Neural crest cell (in vitro differentiated cells): ENCODE measurements around the gene EIF3K. TPM values are rescaled to one million over a fixed set of nuclear protein-coding genes. Genes with fewer than 3 reads are reported as not detected.
A peak's percentile ranks its signal among the peaks of the same experiment; 100 is the strongest.

Source experiments
- DNase-seq: peaks from one replicate; pipeline ENCODE4 v3.0.0; 2021; ENCODE audit warnings: low read depth, mixed read lengths, low spot score
- H3K27ac Mint-ChIP-seq: one replicate; pipeline ENCODE4 v1.8.0; 2021; ENCODE audit warnings: mild to moderate bottlenecking, mixed read lengths; ENCODE audit not compliant: unreplicated experiment
- H3K27me3 Mint-ChIP-seq: 2 replicates; pipeline ENCODE4 v1.8.0; 2021; ENCODE audit warnings: low read depth, mild to moderate bottlenecking, mixed read lengths
- H3K36me3 Mint-ChIP-seq: 2 replicates; pipeline ENCODE4 v1.8.0; 2021; ENCODE audit warnings: low read depth, mild to moderate bottlenecking, mixed read lengths
- H3K4me1 Mint-ChIP-seq: 2 replicates; pipeline ENCODE4 v1.8.0; 2021; ENCODE audit warnings: mixed read lengths
- H3K4me3 Mint-ChIP-seq: one replicate; pipeline ENCODE4 v1.8.0; 2021; ENCODE audit warnings: mild to moderate bottlenecking, mixed read lengths
- H3K9me3 Mint-ChIP-seq: 2 replicates; pipeline ENCODE4 v1.8.0; 2021; ENCODE audit warnings: mixed read lengths
- CTCF ChIP-seq: fragments of 200-600 bp; sonication (generic); conservative IDR thresholded peaks from 2 replicates; pipeline ENCODE4 v1.5.0; 2021; ENCODE audit warnings: antibody characterized with exemption, mild to moderate bottlenecking
- total RNA-seq: library from RNA; stranded (reverse); gene quantifications from 2 replicates; pipeline ENCODE4 v1.2.1, GENCODE V29; 2021

EIF3K gene
- total RNA-seq, 1 donor from 2014 or later: 255 TPM

GRCh38 chr19:38674388-38675171, 55.6 kb downstream of the EIF3K start:
- Mint-ChIP-seq H3K27ac (peak overlapping the region; percentile 85), H3K36me3 (no peaks in the 10 kb centered on the region), H3K4me3 (no peak overlapping the region), H3K4me1 (peaks cover 69% of the 10 kb centered on the region), H3K27me3 (no peaks in the 10 kb centered on the region), H3K9me3 (no peaks in the 10 kb centered on the region)
- no peak for TF ChIP-seq CTCF
- no peak for DNase-seq

- peaks cover 69% of the 10 kb centered on the region for H3K4me1 Mint-ChIP-seq
- H3K36me3 Mint-ChIP-seq: no peaks in the 10 kb centered on the region
- H3K9me3 Mint-ChIP-seq: no peaks in the 10 kb centered on the region
- DNase-seq: no peak
- H3K27me3 Mint-ChIP-seq: no peaks in the 10 kb centered on the region
- peak overlapping the region; percentile 50 for H3K27ac Mint-ChIP-seq
- no peak overlapping the region for H3K4me3 Mint-ChIP-seq
- no peak for TF ChIP-seq CTCF
Measured at GRCh38 chr19:38675611-38676010, 56.6 kb downstream of the EIF3K start.

- no peak for DNase-seq
- no peak for TF ChIP-seq CTCF
- Mint-ChIP-seq H3K36me3 (peaks cover under 1% of the 10 kb centered on the region), H3K4me1 (peaks cover 64% of the 10 kb centered on the region), H3K4me3 (peak overlapping the region; percentile 61), H3K27me3 (no peaks in the 10 kb centered on the region), H3K9me3 (no peaks in the 10 kb centered on the region), H3K27ac (peak overlapping the region; percentile 92)
Measured at GRCh38 chr19:38676023-38676877, 57.3 kb downstream of the EIF3K start.

GRCh38 chr19:38676878-38677646, 58.1 kb downstream of the EIF3K start:
- H3K9me3 Mint-ChIP-seq: no peaks in the 10 kb centered on the region
- DNase-seq: no peak
- no peak for TF ChIP-seq CTCF
- H3K4me3 Mint-ChIP-seq: peak overlapping the region; percentile 61
- H3K27ac Mint-ChIP-seq: peak overlapping the region; percentile 90
- H3K36me3 Mint-ChIP-seq: peaks cover 3% of the 10 kb centered on the region
- no peaks in the 10 kb centered on the region for H3K27me3 Mint-ChIP-seq
- H3K4me1 Mint-ChIP-seq: peaks cover 56% of the 10 kb centered on the region

GRCh38 chr19:38678217-38678890, 59.4 kb downstream of the EIF3K start:
- no peaks in the 10 kb centered on the region for H3K27me3 Mint-ChIP-seq
- peaks cover 65% of the 10 kb centered on the region for H3K4me1 Mint-ChIP-seq
- peak overlapping the region; percentile 31 for H3K4me3 Mint-ChIP-seq
- peaks cover 4% of the 10 kb centered on the region for H3K9me3 Mint-ChIP-seq
- DNase-seq: no peak
- H3K36me3 Mint-ChIP-seq: peaks cover 8% of the 10 kb centered on the region
- no peak for TF ChIP-seq CTCF
- H3K27ac Mint-ChIP-seq: peak overlapping the region; percentile 57
